Amniotic stem cell (primary cell): ENCODE data around the gene CC2D2A.
"Not testable (repeated sequence)": the region's sequence is repeated elsewhere in the genome, so short reads cannot be mapped to it uniquely, and the experiment has no call there.

Experiments used
- DNase-seq: peaks from one replicate; lab custom pipeline; 2025; lab: John Stamatoyannopoulos, UW

CC2D2A gene

DNA sequence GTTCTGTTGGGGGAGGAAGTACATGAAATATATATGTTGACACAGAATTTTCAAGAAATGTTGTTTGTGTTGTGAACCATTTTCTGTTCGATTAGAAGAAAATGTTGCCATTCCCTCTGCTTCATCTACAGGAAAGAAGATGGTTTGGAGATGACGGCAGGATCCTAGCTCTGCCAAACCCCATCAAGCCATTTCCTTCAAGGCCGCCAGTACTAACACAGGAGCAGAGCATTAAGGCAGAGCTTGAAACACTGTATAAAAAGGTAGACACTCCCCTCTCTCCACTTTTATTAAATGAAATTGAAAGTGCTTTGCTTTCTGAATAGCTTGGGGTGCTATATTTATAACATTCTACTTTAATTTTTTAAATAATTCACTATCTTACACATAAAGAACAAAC lies 46.8 kb downstream of the CC2D2A start:
- DNase-seq: no peak

DNA sequence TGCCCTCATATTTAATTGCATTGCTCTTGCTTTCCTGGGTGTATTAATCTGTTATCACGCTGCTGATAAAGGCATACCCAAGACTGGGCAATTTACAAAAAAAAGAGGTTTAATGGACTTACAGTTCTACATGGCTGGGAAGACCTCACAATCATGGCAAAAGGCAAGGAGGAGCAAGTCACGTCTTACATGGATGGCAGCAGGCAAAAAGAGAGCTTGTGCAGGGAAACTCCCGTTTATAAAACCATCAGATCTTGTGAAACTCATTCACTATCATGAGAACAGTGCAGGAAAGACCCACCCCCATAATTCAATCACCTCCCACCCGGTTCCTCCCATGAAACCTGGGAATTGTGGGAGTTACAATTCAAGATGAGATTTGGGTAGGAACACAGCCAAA lies 48.0 kb downstream of the CC2D2A start:
- DNase-seq: not testable (repeated sequence)

DNA sequence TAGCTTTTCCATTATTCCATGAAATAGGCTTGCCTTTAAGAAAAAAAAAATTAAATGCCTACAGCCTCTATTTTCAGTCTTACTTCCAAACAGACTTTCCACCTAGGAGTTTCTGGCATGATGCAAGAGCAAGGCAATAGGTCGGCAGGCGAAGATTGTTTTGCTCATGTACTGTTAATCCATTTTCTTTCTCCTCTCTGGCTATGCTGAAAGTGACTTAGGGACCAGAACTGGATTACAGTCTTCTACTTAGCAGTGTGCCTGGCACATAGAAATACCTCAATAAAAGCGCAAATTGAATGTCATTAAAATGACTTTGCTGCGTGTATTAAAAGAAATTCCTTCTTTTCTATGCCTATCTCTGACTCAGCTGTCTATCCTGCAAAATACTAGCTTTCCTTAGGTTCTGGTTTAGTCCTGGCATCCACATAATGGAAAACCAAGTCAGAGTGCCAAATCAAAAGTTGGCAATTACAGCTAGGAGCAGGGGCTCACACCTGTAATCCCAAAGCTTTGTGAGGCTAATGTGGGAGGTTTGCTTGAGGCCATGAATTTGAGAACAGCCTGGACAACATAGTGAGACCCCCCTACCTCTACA lies 51.9 kb downstream of the CC2D2A start:
- no peak for DNase-seq

- DNase-seq: no peak
Observed at GRCh38 chr4:15525080-15525479, 55.4 kb downstream of the CC2D2A start.

- no peak for DNase-seq
Observed at GRCh38 chr4:15526924-15527592, 57.4 kb downstream of the CC2D2A start.

DNA sequence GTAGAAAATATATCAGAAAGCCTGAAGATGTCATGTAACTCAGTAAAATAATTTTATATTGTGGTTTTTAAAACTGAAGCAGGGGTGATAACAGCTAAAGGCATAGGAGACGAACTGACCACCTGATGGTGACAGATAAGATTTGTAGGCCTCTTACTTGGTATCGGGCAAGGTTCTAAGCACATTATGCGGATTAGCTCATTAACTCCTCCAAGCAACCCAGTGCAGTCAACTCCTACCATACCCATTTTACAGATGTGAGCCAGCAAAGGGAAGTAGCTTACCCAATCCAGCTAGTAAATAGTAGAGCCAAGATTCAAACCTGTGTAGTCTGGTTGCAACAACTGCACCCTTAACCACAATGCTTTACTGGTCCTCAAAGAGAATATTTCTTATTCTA lies 62.1 kb downstream of the CC2D2A start:
- no peak for DNase-seq

DNA sequence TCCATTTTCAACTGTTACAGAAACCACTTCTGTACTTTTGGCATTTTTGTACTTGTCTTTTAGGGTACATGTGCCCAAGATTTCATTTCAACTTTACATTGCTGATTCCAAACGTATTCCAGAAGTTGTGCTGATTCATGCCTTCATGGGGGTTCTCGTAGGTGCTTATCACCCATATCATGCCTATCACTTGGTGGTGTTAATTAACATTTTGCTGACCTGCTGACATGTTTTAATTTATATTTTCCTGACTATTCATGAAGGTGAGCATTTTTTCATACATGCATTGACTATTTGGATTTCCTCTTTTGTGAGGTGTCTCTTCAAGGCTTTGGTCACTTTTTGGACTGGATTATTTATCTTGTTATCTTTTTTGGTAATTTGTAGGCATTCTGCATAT lies 64.1 kb downstream of the CC2D2A start:
- DNase-seq: no peak

- no peak for DNase-seq
Observed at GRCh38 chr4:15535599-15535998, 65.9 kb downstream of the CC2D2A start.

DNA sequence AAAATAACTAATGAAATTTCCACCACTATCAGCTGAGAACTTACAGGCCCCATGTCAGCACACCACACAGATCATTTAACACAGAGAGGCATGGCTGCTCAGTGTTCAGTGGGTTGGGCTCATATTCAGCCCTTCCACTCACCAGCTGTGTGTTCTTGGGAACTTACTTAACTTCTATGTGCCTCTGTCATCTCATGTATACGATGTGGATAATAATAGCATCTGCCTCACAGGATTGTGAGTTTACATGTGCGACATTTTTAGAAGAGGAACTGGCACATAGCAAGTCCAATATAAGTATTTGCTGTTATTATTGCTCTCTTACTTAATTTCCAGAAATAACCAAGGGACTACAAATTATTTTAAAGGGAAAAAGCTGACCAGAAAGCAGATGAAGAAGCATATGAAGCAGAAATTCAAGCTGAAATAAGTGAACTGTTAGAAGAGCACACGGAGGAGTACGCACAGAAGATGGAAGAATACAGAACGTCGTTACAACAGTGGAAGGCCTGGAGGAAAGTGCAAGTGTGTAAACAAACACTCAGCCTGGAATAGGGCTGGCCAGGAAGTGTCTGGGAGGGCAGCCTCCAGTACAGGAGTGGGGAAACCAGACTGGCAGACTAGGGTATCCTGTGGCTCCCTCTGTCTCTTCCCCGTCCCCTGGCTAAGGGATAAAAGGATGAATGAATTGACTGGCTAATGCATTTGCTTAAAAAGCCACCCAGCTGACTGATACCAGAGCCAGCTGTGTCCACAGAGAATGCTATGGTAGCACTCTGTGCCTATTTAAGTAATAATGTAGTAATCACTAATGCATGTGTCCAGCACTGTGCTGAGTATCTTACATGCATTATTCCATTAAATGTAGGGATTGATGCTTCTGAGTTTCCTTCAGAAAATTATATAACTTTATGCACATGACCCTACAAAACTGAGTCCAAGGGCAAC lies 67.1 kb downstream of the CC2D2A start:
- no peak for DNase-seq

- DNase-seq: no peak
Observed at GRCh38 chr4:15541941-15542340, 72.3 kb downstream of the CC2D2A start.

DNA sequence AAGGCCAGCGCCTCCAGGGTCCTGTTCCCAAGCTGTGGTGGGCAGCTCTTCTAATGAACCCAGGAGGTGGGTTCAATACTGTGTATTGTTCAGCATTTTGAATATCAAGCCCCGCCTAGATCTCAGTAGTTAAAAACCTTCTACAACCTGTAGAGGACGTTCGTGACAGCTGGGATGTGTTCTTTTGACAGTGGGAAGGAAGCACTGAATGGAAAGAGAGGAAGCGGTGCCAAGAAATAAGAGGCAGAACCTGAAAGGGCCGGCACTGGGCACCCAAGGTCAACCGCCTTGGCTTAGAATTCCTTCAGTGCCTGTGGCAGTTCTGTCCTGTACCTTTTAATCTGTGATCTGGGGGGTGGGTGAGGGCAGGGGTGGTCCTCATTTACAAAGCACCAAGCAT lies 73.1 kb downstream of the CC2D2A start:
- DNase-seq: no peak

DNA sequence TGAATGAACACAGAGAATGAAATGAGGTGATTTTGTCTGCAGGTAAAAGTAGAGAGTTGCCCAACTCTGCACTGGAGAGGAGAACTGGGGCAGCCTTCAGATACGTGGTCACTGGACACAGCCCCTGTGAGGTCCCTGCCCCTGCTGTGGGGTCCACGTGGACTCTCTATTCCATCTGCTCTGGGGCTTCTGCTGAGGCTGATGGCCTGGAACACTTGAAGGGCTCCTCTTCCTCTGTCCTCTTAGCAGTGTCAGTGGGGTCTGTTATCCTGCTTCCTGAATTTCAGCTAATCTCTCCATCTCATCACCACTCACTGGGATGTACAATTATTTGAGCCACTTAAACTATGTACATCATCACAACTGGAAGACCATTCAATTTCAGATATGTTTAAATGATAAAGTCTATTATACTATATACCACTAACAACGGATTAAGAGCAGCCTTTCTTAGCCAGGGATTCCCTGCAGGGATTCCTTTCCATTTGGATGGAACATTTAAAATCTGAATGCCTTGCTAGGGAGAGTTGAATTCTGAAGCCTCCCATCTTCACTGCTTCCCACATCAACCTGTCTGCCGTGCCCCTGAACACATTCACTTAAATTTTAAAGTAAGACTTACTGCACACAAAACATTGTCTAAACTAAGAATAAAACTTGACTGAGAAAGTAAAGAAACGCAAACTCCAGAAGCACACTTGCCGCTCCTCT lies 74.0 kb downstream of the CC2D2A start:
- DNase-seq: no peak

DNA sequence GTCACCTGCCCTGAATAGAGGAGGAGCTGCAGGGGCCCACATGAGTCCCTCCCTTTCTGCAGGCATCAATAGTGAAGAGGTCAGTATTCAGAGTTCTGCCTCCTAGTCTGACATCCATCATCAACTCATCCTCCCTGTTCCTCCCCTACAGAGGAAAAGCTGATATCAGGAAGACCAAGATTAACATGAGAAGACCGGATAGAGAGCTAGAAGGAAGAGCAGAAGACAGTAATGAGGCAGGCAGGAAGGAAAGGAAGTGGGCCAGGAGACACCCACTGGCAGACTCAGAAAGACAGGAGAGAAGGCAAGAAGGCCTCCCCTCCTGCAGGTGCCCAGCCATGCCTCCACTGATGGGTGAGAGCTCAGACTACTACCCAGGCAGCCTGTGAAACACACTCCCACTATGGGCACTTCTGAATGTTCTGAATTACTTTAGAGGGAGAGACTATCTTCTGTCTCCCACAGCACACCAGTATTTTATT lies 74.6 kb downstream of the CC2D2A start:
- no peak for DNase-seq

GRCh38 chr4:15545371-15545770 lies 75.7 kb downstream of the CC2D2A start:
- no peak for DNase-seq

GRCh38 chr4:15547392-15547791 lies 77.7 kb downstream of the CC2D2A start:
- DNase-seq: no peak

- DNase-seq: no peak
Observed at GRCh38 chr4:15550491-15550890, 80.8 kb downstream of the CC2D2A start.

DNA sequence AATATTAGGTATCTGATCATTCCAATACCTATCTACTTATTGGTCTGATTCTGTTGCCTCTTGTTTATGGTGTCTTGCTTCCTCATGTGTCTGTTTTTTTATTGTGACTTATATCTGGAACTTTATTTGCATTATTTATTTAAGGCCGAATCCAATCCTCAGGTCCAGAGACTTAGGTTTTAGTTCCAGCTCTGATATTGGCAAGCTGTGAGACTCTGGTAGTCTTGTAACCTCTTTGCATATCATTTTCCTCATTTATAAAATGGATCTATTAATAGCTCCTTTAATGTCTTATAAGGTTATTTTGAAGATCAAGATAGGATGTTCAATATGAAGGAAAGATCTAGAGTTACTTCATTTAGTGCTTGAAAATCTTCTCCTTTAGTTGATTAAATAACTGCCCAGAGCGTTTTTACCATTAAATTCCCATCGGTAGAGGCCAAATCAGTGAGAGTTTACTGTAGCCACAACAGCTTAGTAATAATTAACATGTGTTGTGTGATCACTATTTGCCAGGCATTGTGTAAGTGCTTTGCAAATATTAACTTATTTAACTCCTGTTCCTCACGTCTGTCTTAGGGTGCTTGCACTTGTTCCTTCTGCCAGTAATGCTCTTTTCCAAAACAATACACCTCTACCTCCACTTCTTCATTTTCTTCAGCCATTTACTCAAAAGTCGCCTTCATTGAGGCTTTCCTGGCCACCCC lies 82.2 kb downstream of the CC2D2A start:
- no peak for DNase-seq

DNA sequence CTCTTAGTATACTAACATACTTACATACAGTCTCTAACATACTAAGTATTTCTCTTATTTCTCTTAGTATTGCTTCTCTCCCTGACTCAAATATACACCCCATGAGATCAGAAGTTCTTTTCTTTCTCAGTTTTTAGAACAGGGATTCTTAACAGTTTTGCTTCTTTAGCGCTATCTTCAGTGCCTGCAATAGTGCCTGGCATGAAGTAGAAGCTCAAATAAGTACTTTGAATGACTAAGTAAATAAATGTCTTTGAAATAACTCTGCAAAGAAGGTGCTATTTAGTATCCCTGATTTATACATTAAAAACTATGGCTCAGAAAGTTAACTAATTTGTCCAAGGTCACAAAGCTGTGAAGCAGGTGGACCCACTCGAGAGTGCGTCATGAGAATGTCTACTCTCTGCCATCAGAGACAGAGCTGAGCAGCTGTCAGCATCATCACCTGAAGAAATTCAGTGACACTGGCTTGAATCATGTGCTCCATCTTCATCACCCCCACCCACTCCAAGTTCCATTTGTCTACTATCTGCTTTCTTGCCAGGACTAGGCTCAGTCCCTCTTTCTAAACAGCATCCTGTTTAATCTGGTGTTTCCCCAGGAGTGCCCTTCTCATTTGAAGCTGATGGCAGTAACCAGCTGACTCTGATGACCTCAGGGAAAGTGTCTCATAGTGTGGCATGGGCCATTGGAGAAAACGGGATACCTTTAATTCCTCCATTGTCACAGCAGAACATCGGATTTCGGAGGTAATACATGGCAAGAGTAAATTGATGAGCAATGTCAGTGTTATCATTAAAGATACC lies 83.1 kb downstream of the CC2D2A start:
- DNase-seq: no peak

GRCh38 chr4:15556511-15557092 lies 86.9 kb downstream of the CC2D2A start:
- DNase-seq: no peak
